ENCODE data around the gene ACKR4.
"Not testable (repeated sequence)": the region's sequence is repeated elsewhere in the genome, so short reads cannot be mapped to it uniquely, and the experiment has no call there.

The ACKR4 gene

GRCh38 chr3:132555306-132556035, 41.6 kb upstream of the ACKR4 start:
- Histone ChIP-seq H3K4me2 (ENCODE audit: low read length) (no peak overlapping the region), H3K4me3 (ENCODE audit: low read depth, low read length, poor library complexity, severe bottlenecking) (no peak overlapping the region), H3F3A (ENCODE audit: insufficient read depth, low read length) (no peaks in the 10 kb centered on the region), H3K27ac (ENCODE audit: low read depth, low read length, poor library complexity, severe bottlenecking) (no peak overlapping the region), H3K27me3 (ENCODE audit: insufficient read depth, low read length) (no peaks in the 10 kb centered on the region), H4K20me1 (ENCODE audit: insufficient read depth, low read length) (no peaks in the 10 kb centered on the region), H3K4me1 (ENCODE audit: insufficient read depth, low read length, severe bottlenecking) (peaks cover 7% of the 10 kb centered on the region), H2AFZ (ENCODE audit: low read length) (no peak overlapping the region), H3K9me2 (ENCODE audit: low read depth, low read length) (no peaks in the 10 kb centered on the region), H3K36me3 (ENCODE audit: insufficient read depth, low read length) (no peaks in the 10 kb centered on the region), H3K9ac (ENCODE audit: low read length) (no peak overlapping the region), H3K79me2 (ENCODE audit: insufficient read depth, low read length) (no peaks in the 10 kb centered on the region), H3K9me3 (ENCODE audit: low read length) (no peaks in the 10 kb centered on the region)
- TF ChIP-seq EZH2 (IDR thresholded peaks at IDR 0.05; ENCODE audit: borderline replicate concordance, low read length) (no peak), CTCF (IDR thresholded peaks at IDR 0.05; ENCODE audit: low read length) (no peak)

- H3F3A ChIP-seq (ENCODE audit: insufficient read depth, low read length); H3K4me3 ChIP-seq (ENCODE audit: low read depth, low read length, poor library complexity, severe bottlenecking); H3K4me1 ChIP-seq (ENCODE audit: insufficient read depth, low read length, severe bottlenecking); H3K9me3 ChIP-seq (ENCODE audit: low read length); H3K79me2 ChIP-seq (ENCODE audit: insufficient read depth, low read length); H3K27me3 ChIP-seq (ENCODE audit: insufficient read depth, low read length); H2AFZ ChIP-seq (ENCODE audit: low read length); H4K20me1 ChIP-seq (ENCODE audit: insufficient read depth, low read length); H3K27ac ChIP-seq (ENCODE audit: low read depth, low read length, poor library complexity, severe bottlenecking); H3K4me2 ChIP-seq (ENCODE audit: low read length); H3K36me3 ChIP-seq (ENCODE audit: insufficient read depth, low read length); H3K9me2 ChIP-seq (ENCODE audit: low read depth, low read length); H3K9ac ChIP-seq (ENCODE audit: low read length): not testable (repeated sequence)
Measured at GRCh38 chr3:132556036-132556386, 41.1 kb upstream of the ACKR4 start.

- Histone ChIP-seq H4K20me1 (ENCODE audit: insufficient read depth, low read length) (no peaks in the 10 kb centered on the region), H3K79me2 (ENCODE audit: insufficient read depth, low read length) (no peaks in the 10 kb centered on the region), H3K27ac (ENCODE audit: low read depth, low read length, poor library complexity, severe bottlenecking) (no peak overlapping the region), H2AFZ (ENCODE audit: low read length) (no peak overlapping the region), H3K4me3 (ENCODE audit: low read depth, low read length, poor library complexity, severe bottlenecking) (no peak overlapping the region), H3K4me1 (ENCODE audit: insufficient read depth, low read length, severe bottlenecking) (no peaks in the 10 kb centered on the region), H3F3A (ENCODE audit: insufficient read depth, low read length) (no peaks in the 10 kb centered on the region), H3K9ac (ENCODE audit: low read length) (no peak overlapping the region), H3K9me3 (ENCODE audit: low read length) (no peaks in the 10 kb centered on the region), H3K4me2 (ENCODE audit: low read length) (no peak overlapping the region), H3K9me2 (ENCODE audit: low read depth, low read length) (no peaks in the 10 kb centered on the region), H3K27me3 (ENCODE audit: insufficient read depth, low read length) (no peaks in the 10 kb centered on the region), H3K36me3 (ENCODE audit: insufficient read depth, low read length) (no peaks in the 10 kb centered on the region)
- TF ChIP-seq CTCF (IDR thresholded peaks at IDR 0.05; ENCODE audit: low read length) = no peak
- TF ChIP-seq EZH2 (IDR thresholded peaks at IDR 0.05; ENCODE audit: borderline replicate concordance, low read length) = no peak
Measured at GRCh38 chr3:132556508-132557159, 40.4 kb upstream of the ACKR4 start.

- Histone ChIP-seq H3K36me3 (ENCODE audit: insufficient read depth, low read length) (peaks cover 3% of the 10 kb centered on the region; the same call in 1 of the 2 replicates), H3K9ac (ENCODE audit: low read length) (no peak overlapping the region), H4K20me1 (ENCODE audit: insufficient read depth, low read length) (no peaks in the 10 kb centered on the region), H3F3A (ENCODE audit: insufficient read depth, low read length) (no peaks in the 10 kb centered on the region), H3K4me1 (ENCODE audit: insufficient read depth, low read length, severe bottlenecking) (no peaks in the 10 kb centered on the region), H3K9me3 (ENCODE audit: low read length) (no peaks in the 10 kb centered on the region), H3K4me2 (ENCODE audit: low read length) (no peak overlapping the region), H3K27ac (ENCODE audit: low read depth, low read length, poor library complexity, severe bottlenecking) (no peak overlapping the region), H3K27me3 (ENCODE audit: insufficient read depth, low read length) (no peaks in the 10 kb centered on the region), H3K9me2 (ENCODE audit: low read depth, low read length) (no peaks in the 10 kb centered on the region), H3K79me2 (ENCODE audit: insufficient read depth, low read length) (no peaks in the 10 kb centered on the region), H2AFZ (ENCODE audit: low read length) (no peak overlapping the region), H3K4me3 (ENCODE audit: low read depth, low read length, poor library complexity, severe bottlenecking) (no peak overlapping the region)
- no peak for TF ChIP-seq CTCF (IDR thresholded peaks at IDR 0.05; ENCODE audit: low read length)
- no peak for TF ChIP-seq EZH2 (IDR thresholded peaks at IDR 0.05; ENCODE audit: borderline replicate concordance, low read length)
Measured at GRCh38 chr3:132561003-132561402, 36.1 kb upstream of the ACKR4 start.

Data from OCI-LY1 (cell line).